Hepatocyte (in vitro differentiated cells): Measurements from ENCODE around the gene LENEP. TPM values are rescaled to one million over a fixed set of nuclear protein-coding genes. Genes with fewer than 3 reads are reported as not detected.

Source experiments
- DNase-seq: peaks from one replicate; pipeline ENCODE4 v3.0.0-alpha.2; 2016; ENCODE audit warnings: low spot score
- H2AFZ ChIP-seq: fragments of 200-600 bp; sonication (generic); 2 replicates; pipeline ENCODE4 v1.6.0; 2016; ENCODE audit warnings: antibody characterized with exemption, mild to moderate bottlenecking
- H3K27ac ChIP-seq: fragments of 200-600 bp; sonication (generic); 2 replicates; pipeline ENCODE4 v1.5.1; 2016; ENCODE audit warnings: mild to moderate bottlenecking
- H3K27me3 ChIP-seq: fragments of 200-600 bp; sonication (generic); 2 replicates; pipeline ENCODE4 v1.6.1; 2016
- H3K36me3 ChIP-seq: fragments of 200-600 bp; sonication (generic); replicated peaks from 2 replicates; pipeline ENCODE4 v1.5.1; 2016; ENCODE audit warnings: low read depth; ENCODE audit not compliant: insufficient read depth
- H3K4me1 ChIP-seq: fragments of 200-600 bp; sonication (generic); 2 replicates; pipeline ENCODE4 v1.5.1; 2016; ENCODE audit warnings: mild to moderate bottlenecking, moderate library complexity; ENCODE audit not compliant: insufficient read depth
- H3K4me2 ChIP-seq: fragments of 200-600 bp; sonication (generic); 2 replicates; pipeline ENCODE4 v1.6.0; 2016
- H3K4me3 ChIP-seq: fragments of 200-600 bp; sonication (generic); 2 replicates; pipeline ENCODE4 v1.5.1; 2016; ENCODE audit warnings: mild to moderate bottlenecking
- H3K79me2 ChIP-seq: fragments of 200-600 bp; sonication (generic); 2 replicates; pipeline ENCODE4 v1.6.0; 2017; ENCODE audit warnings: mild to moderate bottlenecking
- H3K9me2 ChIP-seq: fragments of 200-600 bp; sonication (generic); replicated peaks from 2 replicates; pipeline ENCODE4 v1.6.0; 2017; ENCODE audit warnings: mild to moderate bottlenecking; ENCODE audit not compliant: insufficient read depth
- H3K9me3 ChIP-seq: fragments of 200-600 bp; sonication (generic); 2 replicates; pipeline ENCODE4 v1.5.1; 2016; ENCODE audit warnings: low read depth, mild to moderate bottlenecking
- H4K20me1 ChIP-seq: fragments of 200-600 bp; sonication (generic); 2 replicates; pipeline ENCODE4 v1.6.0; 2016; ENCODE audit warnings: mild to moderate bottlenecking; ENCODE audit not compliant: insufficient read depth, poor library complexity, severe bottlenecking
- EZH2 ChIP-seq: fragments of 200-600 bp; sonication (generic); IDR thresholded peaks from 2 replicates; pipeline ENCODE4 v1.6.1; 2016; ENCODE audit warnings: antibody characterized with exemption, mild to moderate bottlenecking, borderline replicate concordance
- EZH2phosphoT487 ChIP-seq: fragments of 200-600 bp; sonication (generic); IDR thresholded peaks from one replicate; pipeline ENCODE4 v1.6.1; 2018; ENCODE audit warnings: antibody characterized with exemption, mild to moderate bottlenecking, low read depth, moderate library complexity; ENCODE audit not compliant: unreplicated experiment, severe bottlenecking
- WGBS: methylation state at CpG from one replicate; pipeline ENCODE4 v1.1.6; 2016; ENCODE audit warnings: low lambda C conversion rate; ENCODE audit errors: missing lambda C conversion rate; 5-methylcytosine and 5-hydroxymethylcytosine counted together
- polyA plus RNA-seq: library from polyadenylated mRNA; unstranded; fragments of >200 nt; fragmentation: Nextera tagmentation; extraction: Ambion mirVana; gene quantifications from 2 replicates; pipeline ENCODE4 v1.2.1, GENCODE V29; 2016
- total RNA-seq: library from RNA; depleted of rRNA; stranded (reverse); fragments of >200 nt; gene quantifications from 2 replicates; pipeline ENCODE4 v1.2.3, GENCODE V29; 2014
- TF ChIP-seq, protein P1 (sequence below): fragments of 200-600 bp; sonication (generic); IDR thresholded peaks from 2 replicates; pipeline ENCODE4 v1.5.1; 2016; ENCODE audit warnings: antibody characterized with exemption, mild to moderate bottlenecking; ENCODE audit not compliant: poor library complexity

LENEP gene
- total and polyA plus RNA-seq, 2 experiments from 2014 or later: not detected

DNA sequence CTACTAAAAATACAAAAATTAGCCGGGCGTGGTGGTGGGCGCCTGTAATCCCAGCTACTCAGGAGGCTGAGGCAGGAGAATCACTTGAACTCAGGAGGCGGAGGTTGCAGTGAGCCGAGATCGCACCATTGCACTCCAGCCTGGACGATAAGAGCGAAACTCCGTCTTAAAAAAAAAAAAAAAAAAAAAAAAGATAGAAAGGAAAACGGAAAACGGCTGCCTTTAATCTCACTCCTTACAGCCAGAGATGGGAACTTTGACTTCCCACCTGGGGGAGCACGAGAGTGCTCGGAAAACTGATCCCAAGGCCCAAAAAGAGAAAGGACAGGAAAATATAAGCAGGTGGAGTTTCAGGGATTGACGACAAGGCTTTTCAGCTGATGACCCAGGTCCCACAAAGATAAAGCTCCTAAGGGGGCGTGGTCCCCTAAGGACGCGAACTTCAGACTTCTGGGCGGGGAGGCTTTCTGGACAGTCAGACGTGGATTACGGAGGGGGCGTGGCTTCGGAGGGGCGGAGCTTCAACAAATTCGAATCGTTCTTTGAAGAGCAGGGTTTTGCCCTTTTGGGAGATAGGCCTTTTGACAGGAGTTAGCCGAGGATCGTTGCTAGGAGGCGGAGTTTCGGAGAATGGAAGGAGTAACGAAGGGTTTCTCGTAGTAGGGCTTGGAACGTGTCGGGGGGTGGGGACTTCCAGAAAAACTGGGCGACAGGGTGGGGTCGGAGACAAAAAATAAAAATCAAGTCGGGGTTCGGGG, 19.9 kb upstream of the LENEP start:
- 4% methylated on average over 33 of the region's 37 CpGs for WGBS
- Histone ChIP-seq H3K9me3 (no peaks in the 10 kb centered on the region), H3K4me2 (peak overlapping the region; percentile 75), H3K4me3 (peak overlapping the region; percentile 8), H3K36me3 (no peaks in the 10 kb centered on the region), H4K20me1 (no peaks in the 10 kb centered on the region), H3K79me2 (peaks cover 59% of the 10 kb centered on the region), H3K27ac (peak overlapping the region; percentile 96), H3K27me3 (no peaks in the 10 kb centered on the region), H2AFZ (no peak overlapping the region), H3K4me1 (peaks cover 29% of the 10 kb centered on the region), H3K9me2 (no peaks in the 10 kb centered on the region)
- no peak for TF ChIP-seq EZH2
- TF ChIP-seq, protein P1, sequence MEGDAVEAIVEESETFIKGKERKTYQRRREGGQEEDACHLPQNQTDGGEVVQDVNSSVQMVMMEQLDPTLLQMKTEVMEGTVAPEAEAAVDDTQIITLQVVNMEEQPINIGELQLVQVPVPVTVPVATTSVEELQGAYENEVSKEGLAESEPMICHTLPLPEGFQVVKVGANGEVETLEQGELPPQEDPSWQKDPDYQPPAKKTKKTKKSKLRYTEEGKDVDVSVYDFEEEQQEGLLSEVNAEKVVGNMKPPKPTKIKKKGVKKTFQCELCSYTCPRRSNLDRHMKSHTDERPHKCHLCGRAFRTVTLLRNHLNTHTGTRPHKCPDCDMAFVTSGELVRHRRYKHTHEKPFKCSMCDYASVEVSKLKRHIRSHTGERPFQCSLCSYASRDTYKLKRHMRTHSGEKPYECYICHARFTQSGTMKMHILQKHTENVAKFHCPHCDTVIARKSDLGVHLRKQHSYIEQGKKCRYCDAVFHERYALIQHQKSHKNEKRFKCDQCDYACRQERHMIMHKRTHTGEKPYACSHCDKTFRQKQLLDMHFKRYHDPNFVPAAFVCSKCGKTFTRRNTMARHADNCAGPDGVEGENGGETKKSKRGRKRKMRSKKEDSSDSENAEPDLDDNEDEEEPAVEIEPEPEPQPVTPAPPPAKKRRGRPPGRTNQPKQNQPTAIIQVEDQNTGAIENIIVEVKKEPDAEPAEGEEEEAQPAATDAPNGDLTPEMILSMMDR: peak; percentile 38
- DNase-seq: peak; percentile 99

DNA sequence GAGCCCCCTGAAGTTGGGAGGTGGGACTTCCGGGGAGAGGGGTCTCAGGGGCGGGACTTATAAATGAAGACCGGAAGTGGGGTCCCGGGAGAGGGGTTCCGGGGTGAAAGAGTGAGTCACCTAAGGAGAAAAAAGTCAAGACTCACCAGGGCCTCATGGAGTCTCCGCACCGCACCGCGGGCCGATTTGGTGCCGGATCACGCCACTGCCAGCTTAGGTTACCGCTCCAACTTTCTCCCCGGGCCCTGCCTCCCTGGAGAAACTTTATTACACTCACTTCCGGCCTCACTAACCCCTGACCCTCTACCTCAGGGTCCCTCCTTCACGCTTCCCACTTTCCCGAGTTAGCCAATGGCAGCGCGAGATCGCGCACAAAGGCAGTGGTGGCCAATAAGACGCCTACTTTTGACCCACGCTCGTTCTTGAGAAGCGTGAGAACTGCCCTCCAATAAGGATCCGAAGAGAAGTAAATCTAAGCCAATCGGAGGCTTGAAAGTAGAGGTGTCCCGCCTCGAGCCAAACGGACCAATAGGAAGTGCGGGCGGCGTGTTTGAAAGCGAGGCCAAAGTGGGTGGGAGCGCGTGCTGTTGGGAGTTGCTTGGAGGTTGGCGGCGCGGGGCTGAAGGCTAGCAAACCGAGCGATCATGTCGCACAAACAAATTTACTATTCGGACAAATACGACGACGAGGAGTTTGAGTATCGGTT, 19.1 kb upstream of the LENEP start, which contains the start of gene CKS1B:
CKS1B (plus strand) TSS at position 580 of the 706 bp plus-strand sequence; CDS start at position 645, 65 bp downstream.
- DNase-seq: peak; percentile 99
- Histone ChIP-seq H3K4me1 (peaks cover 29% of the 10 kb centered on the region), H4K20me1 (no peaks in the 10 kb centered on the region), H3K4me2 (peak within 1 kb of the TSS; percentile 87), H3K9me2 (no peaks in the 10 kb centered on the region), H3K27ac (peak within 1 kb of the TSS; percentile 96), H3K36me3 (no peaks in the 10 kb centered on the region), H3K27me3 (no peaks in the 10 kb centered on the region), H3K9me3 (no peaks in the 10 kb centered on the region), H2AFZ (peak within 1 kb of the TSS; percentile 7), H3K79me2 (peaks cover 52% of the 10 kb centered on the region), H3K4me3 (peak within 1 kb of the TSS; percentile 44)
- TF ChIP-seq, protein P1: no peak
- TF ChIP-seq EZH2: no peak
- no peak for TF ChIP-seq EZH2phosphoT487
- under 1% methylated on average over 42 of the region's 47 CpGs for WGBS

DNA sequence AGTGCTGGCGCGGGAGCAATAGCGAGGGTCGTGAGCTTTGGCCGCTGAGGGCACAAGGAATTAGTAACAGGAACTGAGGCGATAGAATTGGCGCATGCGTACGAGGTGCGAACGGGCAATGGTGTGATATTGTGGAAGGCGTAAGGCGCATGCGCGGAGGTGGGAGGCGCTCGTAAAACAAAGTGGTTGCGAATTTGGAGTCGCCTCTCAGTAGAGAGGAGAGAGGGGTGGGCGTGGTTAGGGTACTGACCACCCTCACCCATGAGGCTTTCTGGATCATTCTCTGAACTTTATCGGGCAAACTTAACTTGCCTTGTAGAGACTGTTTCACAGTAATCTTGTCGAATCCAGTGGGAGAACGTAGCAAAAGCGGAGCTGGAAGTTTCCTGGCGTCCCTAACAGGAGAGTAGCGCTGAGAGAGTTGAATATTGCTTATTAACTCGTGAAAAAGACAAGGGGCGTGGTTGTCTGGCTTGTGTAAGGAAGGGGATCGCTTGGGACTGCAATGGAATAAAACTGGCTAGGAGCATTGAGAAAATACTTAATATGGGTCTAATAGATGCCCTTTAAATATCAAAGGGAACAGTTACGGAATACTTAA, 18.5 kb upstream of the LENEP start:
- Histone ChIP-seq H3K9me2 (no peaks in the 10 kb centered on the region), H2AFZ (peak overlapping the region; percentile 7), H3K27me3 (no peaks in the 10 kb centered on the region), H4K20me1 (no peaks in the 10 kb centered on the region), H3K4me2 (peak overlapping the region; percentile 87), H3K4me1 (peaks cover 29% of the 10 kb centered on the region), H3K27ac (peak overlapping the region; percentile 92), H3K9me3 (no peaks in the 10 kb centered on the region), H3K79me2 (peaks cover 45% of the 10 kb centered on the region), H3K36me3 (no peaks in the 10 kb centered on the region), H3K4me3 (peak overlapping the region; percentile 44)
- 2% methylated on average over 30 of the region's 30 CpGs for WGBS
- peak; percentile 98 for DNase-seq
- TF ChIP-seq EZH2 (no peak), EZH2phosphoT487 (no peak)
- TF ChIP-seq, protein P1: no peak
